Stimulated activated CD8-positive, alpha-beta memory T cell treated with anti-CD3 and anti-CD28 coated beads, Interleukin-4, amount 100 ng/mL, for 24 hours (primary cell): ENCODE results near the gene MAP4K1.
"Not testable (repeated sequence)": the region's sequence is repeated elsewhere in the genome, so short reads cannot be mapped to it uniquely, and the experiment has no call there.

ENCODE experiments used
- DNase-seq: peaks from one replicate; pipeline ENCODE4 v3.0.0-alpha.2; 2020; ENCODE audit warnings: low read depth

MAP4K1 gene

GRCh38 chr19:38650911-38651584, 33.3 kb upstream of the MAP4K1 start:
- no peak for DNase-seq

GRCh38 chr19:38650172-38650775, 32.5 kb upstream of the MAP4K1 start:
- no peak for DNase-seq

GRCh38 chr19:38649305-38650171, 31.8 kb upstream of the MAP4K1 start:
- no peak for DNase-seq

- no peak for DNase-seq
Measured at GRCh38 chr19:38648769-38649304, 31.1 kb upstream of the MAP4K1 start.

GRCh38 chr19:38647966-38648768, 30.4 kb upstream of the MAP4K1 start:
- DNase-seq: no peak

- DNase-seq: peak; percentile 100
Measured at GRCh38 chr19:38647368-38647965, 29.7 kb upstream of the MAP4K1 start, which contains the start of gene ACTN4. Gene ACTN4, plus strand, starts transcription at chr19:38647649. Its CDS starts 97 bp downstream, at chr19:38647746.

- DNase-seq: no peak
Measured at GRCh38 chr19:38644719-38645118, 27.0 kb upstream of the MAP4K1 start.

- DNase-seq: no peak
Measured at GRCh38 chr19:38642176-38642575, 24.4 kb upstream of the MAP4K1 start.

GRCh38 chr19:38640368-38640767, 22.6 kb upstream of the MAP4K1 start:
- DNase-seq: no peak

GRCh38 chr19:38639679-38640078, 21.9 kb upstream of the MAP4K1 start:
- DNase-seq: no peak

GRCh38 chr19:38638461-38638860, 20.7 kb upstream of the MAP4K1 start:
- DNase-seq: no peak

GRCh38 chr19:38635483-38636399, 18.0 kb upstream of the MAP4K1 start:
- no peak for DNase-seq

- peak; percentile 50 for DNase-seq
Measured at GRCh38 chr19:38634757-38635482, 17.2 kb upstream of the MAP4K1 start.

GRCh38 chr19:38632476-38633213, 14.9 kb upstream of the MAP4K1 start:
- no peak for DNase-seq

GRCh38 chr19:38631811-38632475, 14.2 kb upstream of the MAP4K1 start:
- not testable (repeated sequence) for DNase-seq

- DNase-seq: not testable (repeated sequence)
Measured at GRCh38 chr19:38631301-38631700, 13.5 kb upstream of the MAP4K1 start.

GRCh38 chr19:38629568-38629967, 11.8 kb upstream of the MAP4K1 start:
- no peak for DNase-seq

GRCh38 chr19:38626401-38626800, 8.6 kb upstream of the MAP4K1 start:
- DNase-seq: no peak
